ENCODE data around the gene CCDC77.

DNA sequence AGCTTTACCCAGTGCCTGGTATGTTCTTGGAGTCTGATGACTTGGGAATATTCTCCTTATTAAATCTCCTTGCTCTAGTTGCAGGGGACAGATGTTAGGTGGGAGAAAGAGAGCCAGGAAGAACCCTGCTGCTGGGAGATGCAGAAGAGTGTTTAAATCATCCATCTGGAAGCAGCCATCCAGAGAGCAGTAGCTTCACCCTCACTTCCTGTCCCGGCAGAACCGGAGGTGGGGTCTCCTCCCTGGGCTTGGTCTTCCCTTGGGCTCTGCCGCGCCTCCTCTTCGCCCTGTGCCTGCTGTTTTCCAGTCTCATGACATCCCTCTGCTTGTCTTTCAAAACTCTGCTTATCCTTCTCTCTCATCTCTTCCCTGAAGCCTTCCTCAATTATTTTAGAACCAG lies 73.8 kb downstream of the CCDC77 start:
- TF ChIP-seq, protein P1, sequence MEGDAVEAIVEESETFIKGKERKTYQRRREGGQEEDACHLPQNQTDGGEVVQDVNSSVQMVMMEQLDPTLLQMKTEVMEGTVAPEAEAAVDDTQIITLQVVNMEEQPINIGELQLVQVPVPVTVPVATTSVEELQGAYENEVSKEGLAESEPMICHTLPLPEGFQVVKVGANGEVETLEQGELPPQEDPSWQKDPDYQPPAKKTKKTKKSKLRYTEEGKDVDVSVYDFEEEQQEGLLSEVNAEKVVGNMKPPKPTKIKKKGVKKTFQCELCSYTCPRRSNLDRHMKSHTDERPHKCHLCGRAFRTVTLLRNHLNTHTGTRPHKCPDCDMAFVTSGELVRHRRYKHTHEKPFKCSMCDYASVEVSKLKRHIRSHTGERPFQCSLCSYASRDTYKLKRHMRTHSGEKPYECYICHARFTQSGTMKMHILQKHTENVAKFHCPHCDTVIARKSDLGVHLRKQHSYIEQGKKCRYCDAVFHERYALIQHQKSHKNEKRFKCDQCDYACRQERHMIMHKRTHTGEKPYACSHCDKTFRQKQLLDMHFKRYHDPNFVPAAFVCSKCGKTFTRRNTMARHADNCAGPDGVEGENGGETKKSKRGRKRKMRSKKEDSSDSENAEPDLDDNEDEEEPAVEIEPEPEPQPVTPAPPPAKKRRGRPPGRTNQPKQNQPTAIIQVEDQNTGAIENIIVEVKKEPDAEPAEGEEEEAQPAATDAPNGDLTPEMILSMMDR (IDR thresholded peaks at IDR 0.05), result no peak
- no peak for TF ChIP-seq POLR2A (IDR thresholded peaks at IDR 0.05)
